ENCODE results near the gene VGLL4.

VGLL4 gene

DNA sequence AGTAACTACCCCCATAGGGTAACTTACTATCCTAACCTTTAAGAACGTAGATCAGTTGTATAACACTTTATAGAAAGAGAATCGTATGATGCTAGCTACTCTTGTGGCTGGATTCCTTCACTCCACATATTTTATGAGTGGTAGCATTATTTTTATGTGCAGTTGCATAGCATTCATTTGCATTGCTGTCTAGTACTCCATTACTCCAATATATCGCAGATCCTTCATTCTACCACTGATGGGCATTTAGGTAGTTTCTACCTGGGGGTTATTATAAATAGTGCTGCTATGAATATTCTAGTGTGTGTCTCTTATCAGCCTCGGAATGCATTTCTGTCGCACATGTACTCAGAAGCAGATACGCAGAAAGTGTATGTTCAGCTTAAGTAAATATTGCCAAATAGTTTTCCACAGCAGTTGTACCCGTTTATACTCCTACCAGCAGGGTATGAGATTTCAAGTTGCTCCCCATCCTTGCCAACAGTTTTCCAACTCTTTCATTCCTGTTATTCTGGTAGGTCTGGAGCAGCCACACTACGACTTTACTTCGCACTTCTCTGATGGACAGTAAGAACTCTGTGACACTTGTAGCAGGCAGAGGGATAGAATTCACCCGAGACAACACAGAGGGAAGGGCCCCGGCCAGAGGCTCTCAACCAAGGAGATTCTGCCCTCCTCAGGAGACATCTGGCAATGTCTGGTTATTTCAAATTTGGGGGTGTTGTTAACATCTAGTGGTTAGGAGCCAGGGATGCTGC, 9.8 kb upstream of the VGLL4 start:
- DNase-seq (ENCODE audit: low read depth): no peak

DNA sequence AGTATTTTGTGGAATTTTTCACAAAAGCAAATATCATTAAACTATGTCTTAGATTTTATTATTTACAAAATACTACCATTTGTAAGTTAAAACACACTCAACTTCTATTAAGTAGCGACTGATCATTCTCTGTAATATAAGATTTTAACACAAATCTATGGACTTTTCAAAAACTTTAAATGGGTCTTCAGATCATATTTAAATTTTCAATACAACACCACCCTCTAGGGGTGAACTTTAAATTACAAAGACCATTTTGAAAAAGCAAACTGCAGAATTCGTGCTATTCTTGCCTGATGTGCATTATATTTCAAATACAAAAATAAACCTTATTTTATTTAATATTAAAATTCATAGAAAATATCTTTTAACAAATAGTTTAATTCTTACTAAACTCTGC, 8.2 kb upstream of the VGLL4 start:
- no peak for DNase-seq (ENCODE audit: low read depth)

DNA sequence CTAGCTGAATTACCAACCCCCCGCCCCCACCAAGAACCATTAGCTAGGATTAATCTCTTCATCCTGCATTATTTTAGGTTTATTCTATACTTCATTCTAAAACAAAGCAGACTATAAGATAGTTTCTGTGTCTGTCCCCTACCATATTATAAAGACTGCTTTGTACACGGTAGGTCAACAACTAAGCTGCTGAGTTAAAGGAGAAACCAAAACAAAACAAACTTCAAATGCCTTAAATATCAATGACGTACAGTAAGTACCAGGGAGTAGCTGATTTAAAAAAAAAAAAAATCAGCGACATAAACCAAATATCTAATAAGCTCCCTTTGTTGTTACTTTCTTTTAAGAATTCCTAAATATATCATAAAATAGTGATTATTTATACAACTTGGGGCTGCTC, 7.8 kb upstream of the VGLL4 start:
- no peak for DNase-seq (ENCODE audit: low read depth)

DNA sequence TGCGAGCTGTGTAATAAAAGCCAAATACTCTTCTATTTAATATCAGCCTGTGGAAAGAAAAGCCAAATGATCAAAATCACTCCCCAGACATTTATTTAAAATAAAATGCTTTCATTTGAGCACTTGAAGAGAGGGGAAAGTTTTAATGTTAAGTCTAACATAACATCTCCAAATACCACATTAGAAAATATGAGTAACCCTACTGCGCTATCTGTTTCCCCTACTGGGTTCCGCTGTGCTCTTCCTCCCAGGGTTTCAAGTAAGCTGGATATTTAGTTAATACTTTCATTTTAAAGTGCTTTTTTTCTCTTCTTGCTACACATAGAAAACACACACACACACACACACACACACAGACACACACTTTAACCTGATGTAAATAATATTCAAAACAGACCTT, 6.7 kb upstream of the VGLL4 start:
- no peak for DNase-seq (ENCODE audit: low read depth)

DNA sequence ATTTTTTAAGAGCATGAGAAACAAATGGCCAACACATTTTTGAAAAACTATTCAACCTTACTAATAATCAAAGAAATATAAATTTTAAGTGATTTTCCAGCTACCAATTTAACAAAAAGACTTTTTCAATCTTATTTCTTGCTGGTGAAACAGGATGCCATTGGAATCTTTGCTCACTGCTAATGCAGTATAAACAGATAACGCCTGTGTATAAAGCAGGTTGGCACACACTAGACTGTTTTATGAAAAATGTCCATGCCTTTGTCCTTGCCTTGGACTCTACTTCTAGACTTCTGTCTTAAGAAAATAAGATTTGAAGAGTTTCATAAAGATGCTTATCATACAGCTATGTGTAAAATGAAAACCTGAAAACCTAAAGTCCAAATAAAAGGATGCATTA, 5.0 kb upstream of the VGLL4 start:
- no peak for DNase-seq (ENCODE audit: low read depth)

- DNase-seq (ENCODE audit: low read depth): peak; percentile 7
These were observed 513 bp downstream of the VGLL4 start for GRCh38 chr3:11643201-11643603.

DNA sequence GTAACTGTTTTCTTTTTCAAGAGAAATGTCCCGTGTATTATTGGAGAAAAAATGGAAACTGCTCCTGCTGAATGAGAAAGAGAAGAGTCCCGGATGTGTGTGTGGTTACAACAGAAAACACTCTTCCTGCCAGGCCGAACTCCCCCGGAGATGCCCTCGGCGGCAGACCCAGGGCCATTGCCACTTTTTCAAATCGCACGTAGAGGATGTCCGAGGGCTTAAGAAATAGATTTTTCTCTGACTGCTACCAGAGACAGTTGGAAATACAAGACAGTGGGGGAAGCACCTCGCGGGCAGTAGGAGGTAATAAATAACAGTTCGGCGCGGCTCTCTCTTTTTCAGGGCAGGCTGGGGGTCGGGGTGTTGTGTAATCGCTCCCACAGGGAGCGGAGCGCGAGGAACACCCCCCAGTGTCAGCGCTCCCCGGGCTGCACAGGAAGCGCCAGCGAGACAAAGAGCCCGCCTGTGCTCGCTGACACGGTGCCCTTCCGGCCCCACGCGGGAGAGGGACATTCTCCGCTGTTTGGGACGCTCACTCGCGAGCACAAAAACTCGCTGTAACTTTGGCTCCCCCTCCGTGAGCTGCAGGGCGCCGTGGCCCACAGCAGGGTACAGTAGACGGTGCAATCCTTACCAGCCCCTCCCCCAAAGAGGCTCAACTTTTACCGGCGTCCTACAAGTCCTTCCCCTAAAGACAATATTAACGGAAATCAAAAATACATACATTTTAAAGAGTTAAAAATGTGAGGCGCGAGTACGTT, 1.1 kb downstream of the VGLL4 start:
- DNase-seq (ENCODE audit: low read depth): peak; percentile 43

DNA sequence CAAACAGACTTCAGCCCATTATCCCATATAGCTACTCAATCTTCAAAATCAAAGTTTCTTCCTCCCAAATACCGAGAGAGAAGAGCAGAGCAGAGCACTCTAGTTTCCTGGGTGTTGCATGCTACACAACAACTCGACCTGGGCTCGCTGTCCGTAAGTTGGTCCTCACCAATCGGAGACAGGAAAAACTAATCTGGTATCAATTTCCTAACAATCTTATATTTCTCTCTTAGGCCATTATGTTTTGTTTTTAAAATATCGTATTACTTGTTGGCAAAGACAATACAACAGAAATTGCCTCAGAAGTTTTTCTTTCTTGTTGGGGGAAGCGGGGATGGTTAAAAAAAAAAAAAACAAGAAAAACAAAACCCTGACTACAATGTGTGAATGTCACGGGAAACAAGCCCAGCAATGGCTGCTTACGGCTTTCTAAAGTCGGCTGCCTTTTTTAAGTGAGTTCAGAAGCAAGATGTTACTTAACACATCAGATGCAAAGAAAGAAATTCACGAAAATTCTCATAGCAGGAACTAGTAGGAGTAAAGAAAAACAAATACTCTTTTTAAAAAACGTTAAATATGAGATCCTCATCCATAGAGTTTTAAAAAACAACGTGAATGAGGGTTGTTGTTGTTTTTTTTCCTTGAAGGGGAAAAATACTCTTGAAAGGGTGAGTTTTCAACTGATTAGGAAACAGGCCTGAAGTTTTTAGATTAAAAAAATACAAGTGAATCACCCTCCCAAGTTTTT, 1.9 kb downstream of the VGLL4 start:
- DNase-seq (ENCODE audit: low read depth): no peak

DNA sequence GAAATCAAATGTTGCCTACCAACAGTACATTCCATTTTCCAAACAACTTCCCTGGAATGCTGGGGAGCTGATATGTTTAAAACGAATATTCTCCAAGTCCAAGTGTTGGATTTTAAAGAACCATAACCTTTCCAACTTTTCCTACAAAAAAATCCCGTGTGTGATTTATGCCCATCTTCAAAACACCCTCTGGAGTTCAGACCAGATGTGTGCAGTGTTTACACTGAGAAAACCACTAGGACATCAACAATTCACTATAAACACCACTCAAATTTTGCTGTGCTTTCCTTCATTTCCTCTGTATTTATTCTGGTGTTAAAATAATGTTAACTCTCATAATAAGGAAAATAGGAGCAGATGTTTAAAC, 2.4 kb downstream of the VGLL4 start:
- no peak for DNase-seq (ENCODE audit: low read depth)

- no peak for DNase-seq (ENCODE audit: low read depth)
These were observed 3.6 kb downstream of the VGLL4 start for GRCh38 chr3:11640009-11640673.

DNA sequence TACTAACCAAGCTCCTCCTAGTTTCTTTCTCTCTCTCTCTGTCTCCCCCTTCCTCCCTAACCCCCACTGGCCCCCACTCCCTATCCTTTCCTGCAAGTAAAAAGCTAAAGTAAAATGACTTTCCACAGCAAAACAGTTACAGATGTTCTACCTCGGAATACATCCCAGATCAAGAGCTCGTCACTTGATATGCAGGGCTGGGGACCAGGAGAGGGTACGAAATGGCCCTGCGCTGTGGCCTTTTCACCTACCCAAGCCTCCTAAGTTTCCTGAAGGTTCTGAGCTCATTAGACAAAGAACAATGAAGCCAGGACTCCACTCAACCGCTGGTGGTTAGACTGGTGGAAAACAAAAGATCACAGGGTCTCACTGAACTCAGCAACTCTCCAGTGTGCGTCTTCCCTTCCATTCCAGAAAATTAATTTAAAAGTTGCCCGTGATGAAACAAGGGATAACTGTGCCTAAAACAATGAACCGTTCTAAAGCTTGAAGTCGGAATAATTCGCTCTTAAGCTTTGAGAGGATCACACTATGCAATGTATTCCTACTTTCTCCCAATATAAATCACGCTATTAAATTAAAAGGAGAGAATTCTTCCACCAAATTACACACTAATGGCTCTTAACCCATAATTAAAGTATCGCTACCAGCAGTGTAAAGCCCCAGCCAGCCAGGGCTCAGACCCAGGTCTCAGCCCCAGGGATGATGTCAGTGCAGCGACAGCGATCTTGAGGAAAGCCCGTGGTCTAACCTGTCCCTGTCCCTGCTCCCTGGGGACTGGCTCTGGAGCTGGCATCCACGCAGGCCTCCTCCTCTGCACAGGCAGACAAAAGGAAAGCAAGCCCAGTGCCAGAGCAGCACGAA, 5.0 kb downstream of the VGLL4 start:
- no peak for DNase-seq (ENCODE audit: low read depth)

DNA sequence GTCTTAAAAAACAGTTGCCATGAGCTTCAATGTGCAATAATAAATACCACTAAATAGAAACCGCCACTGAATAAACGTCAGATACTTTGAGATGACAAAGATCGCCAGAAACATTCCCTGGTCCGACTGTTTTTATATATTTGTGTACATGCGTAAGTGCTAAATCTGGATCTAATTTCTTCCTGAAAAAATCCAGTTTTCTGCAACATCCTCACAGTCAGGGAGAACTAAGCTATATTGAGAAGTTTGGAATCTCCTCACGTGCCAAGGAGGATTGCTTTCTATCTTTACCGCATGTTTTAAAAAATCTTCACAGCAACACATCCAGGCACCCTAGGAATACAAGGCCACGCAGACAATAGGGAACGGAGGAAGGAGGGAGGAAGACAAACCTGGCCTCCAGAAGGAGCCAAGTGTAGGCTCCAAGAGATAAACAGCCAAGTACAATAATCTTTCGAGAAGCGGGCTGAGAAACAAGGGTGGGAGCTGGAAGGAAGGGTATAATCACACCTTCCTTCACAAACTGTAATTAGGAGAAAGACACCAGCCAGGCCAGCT, 5.7 kb downstream of the VGLL4 start:
- no peak for DNase-seq (ENCODE audit: low read depth)

- DNase-seq (ENCODE audit: low read depth): no peak
These were observed 7.3 kb downstream of the VGLL4 start for GRCh38 chr3:11636394-11636770.

GRCh38 chr3:11635680-11636393, 7.9 kb downstream of the VGLL4 start:
- DNase-seq (ENCODE audit: low read depth): no peak

DNA sequence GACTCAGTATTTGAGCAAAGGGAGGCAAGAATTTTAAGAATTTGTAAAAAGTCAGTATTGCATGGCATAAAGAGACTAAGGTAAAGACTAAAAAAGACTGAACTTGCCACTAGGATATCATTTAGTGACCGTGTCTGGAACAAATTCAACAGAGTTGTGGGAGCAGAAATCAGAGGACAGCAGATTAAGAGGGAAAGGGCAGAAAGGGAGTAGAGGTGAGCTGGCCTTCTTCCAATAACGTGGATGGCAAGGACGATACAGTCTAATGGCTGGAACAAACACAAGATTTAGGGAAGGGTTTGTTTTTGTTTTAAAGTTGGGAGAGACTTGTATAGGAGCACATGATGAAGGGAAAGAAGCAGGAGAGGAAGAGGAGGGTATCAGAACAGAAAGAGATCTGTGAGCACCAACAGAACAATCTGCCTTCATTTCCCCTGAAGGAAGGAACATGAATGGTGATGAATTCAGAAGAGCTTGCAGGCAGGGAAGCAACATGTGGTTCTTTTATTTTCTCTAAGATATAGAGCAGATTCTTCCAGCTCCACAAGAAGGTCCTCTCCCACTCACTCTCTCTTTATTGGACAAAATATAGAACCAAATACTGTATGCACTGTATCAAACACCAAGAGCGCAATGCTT, 8.6 kb downstream of the VGLL4 start:
- DNase-seq (ENCODE audit: low read depth): no peak

GRCh38 chr3:11634081-11634635, 9.6 kb downstream of the VGLL4 start:
- no peak for DNase-seq (ENCODE audit: low read depth)

DNA sequence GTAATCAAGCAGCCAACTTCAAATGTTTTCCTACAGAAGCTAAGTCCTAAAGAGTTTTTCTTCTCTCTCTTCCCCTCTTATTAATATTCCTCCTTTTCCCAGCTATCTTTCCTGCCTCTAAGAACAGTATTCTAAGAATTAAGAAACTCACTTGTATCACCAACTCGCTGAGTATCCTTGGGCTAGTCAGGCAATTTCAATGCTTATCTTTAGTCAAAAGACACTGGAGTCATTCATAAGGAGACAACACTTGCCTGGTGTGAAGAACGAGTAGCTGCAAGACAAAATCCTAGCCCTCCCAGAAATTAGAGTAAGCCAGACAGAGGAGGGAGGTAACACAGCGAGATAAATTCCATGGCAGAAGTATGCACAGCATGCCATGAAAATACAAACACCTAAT, 10.7 kb downstream of the VGLL4 start:
- DNase-seq (ENCODE audit: low read depth): no peak

DNA sequence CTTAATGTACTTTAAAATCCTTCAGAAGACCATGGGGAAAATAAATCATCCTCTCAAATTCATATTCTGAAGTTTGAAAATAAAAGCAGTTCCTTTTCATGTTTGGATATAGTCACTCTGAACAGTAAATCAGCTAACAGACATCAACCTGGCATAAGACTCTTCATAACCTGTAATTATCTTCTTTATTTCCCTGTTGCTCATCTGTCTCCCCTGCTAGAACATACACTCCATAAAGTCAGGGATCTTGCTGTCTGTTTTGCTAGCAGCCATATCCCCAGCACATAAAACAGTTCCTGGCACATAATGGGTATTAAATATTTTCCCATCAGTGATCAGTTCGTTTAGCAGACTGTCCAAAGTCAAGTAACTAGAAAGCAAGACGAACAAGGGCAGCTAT, 11.2 kb downstream of the VGLL4 start:
- no peak for DNase-seq (ENCODE audit: low read depth)

- no peak for DNase-seq (ENCODE audit: low read depth)
These were observed 11.9 kb downstream of the VGLL4 start for GRCh38 chr3:11631820-11632219.

- no peak for DNase-seq (ENCODE audit: low read depth)
These were observed 14.0 kb downstream of the VGLL4 start for GRCh38 chr3:11629716-11630115.

Measured in stimulated activated CD4-positive, alpha-beta T cell treated with anti-CD3 and anti-CD28 coated beads, Interleukin-2, amount 100 ng/mL, for 4 hours (primary cell).